Keratinocyte (primary cell): ENCODE data around the gene TMA16. TPM values are rescaled to one million over a fixed set of nuclear protein-coding genes. Genes with fewer than 3 reads are reported as not detected.

Experiments used
- DNase-seq: peaks from one replicate; pipeline ENCODE4 v3.0.0-alpha.2; 2011; ENCODE audit warnings: low read depth, missing footprints, low spot score
- FAIRE-seq: peaks from 2 replicates; lab custom pipeline; 2011; peaks lifted over from hg19 to GRCh38; lab: Jason Lieb, UNC
- H2AFZ ChIP-seq: 2 replicates; pipeline ENCODE4 v1.6.0; 2012; ENCODE audit warnings: low read length, control low read depth, inconsistent platforms; ENCODE audit not compliant: control insufficient read depth
- H3K27ac ChIP-seq: 2 replicates; pipeline ENCODE4 v1.5.1; 2011; ENCODE audit warnings: low read length; ENCODE audit not compliant: control insufficient read depth, insufficient read depth
- H3K27me3 ChIP-seq: 3 replicates; pipeline ENCODE4 v1.6.0; 2011; ENCODE audit warnings: low read length; ENCODE audit not compliant: control insufficient read depth, insufficient read depth; ENCODE audit errors: extremely low read depth
- H3K36me3 ChIP-seq, 2 experiments: 2 replicates in 1 of 2; 3 replicates in 1 of 2; pipeline ENCODE4 v1.5.1; 2011; ENCODE audit warnings: low read length in 2 of 2, mild to moderate bottlenecking in 1 of 2; ENCODE audit not compliant: control insufficient read depth in 2 of 2, insufficient read depth in 2 of 2; ENCODE audit errors: extremely low read depth in 1 of 2
- H3K4me1 ChIP-seq: 3 replicates; pipeline ENCODE4 v1.5.1; 2011; ENCODE audit warnings: low read length; ENCODE audit not compliant: control insufficient read depth, insufficient read depth; ENCODE audit errors: extremely low read depth
- H3K4me2 ChIP-seq: 3 replicates; pipeline ENCODE4 v1.6.0; 2011; ENCODE audit warnings: low read depth, low read length; ENCODE audit not compliant: control insufficient read depth, insufficient read depth; ENCODE audit errors: extremely low read depth
- H3K4me3 ChIP-seq, 3 experiments: fragments of 200-600 bp in 1 of 3; sonication (generic) in 1 of 3; 2 replicates in 2 of 3; 3 replicates in 1 of 3; pipeline ENCODE4 v1.5.1; 2011 to 2016; ENCODE audit warnings: low read length in 3 of 3, mild to moderate bottlenecking in 3 of 3, control low read depth in 2 of 3, inconsistent platforms in 1 of 3, low read depth in 1 of 3, mixed read lengths in 1 of 3, mixed run types in 1 of 3, moderate library complexity in 1 of 3; ENCODE audit not compliant: control insufficient read depth in 2 of 3, insufficient read depth in 2 of 3; ENCODE audit errors: extremely low read depth in 1 of 3
- H3K79me2 ChIP-seq: 2 replicates; pipeline ENCODE4 v1.6.0; 2012; ENCODE audit warnings: low read length; ENCODE audit not compliant: control insufficient read depth, insufficient read depth
- H3K9ac ChIP-seq: 3 replicates; pipeline ENCODE4 v1.6.0; 2011; ENCODE audit warnings: low read length; ENCODE audit not compliant: control insufficient read depth, insufficient read depth; ENCODE audit errors: extremely low read depth
- H3K9me1 ChIP-seq: 3 replicates; pipeline ENCODE4 v1.6.0; 2011; ENCODE audit warnings: low read length; ENCODE audit not compliant: control insufficient read depth, insufficient read depth; ENCODE audit errors: extremely low read depth
- H3K9me3 ChIP-seq: 2 replicates; pipeline ENCODE4 v1.5.1; 2012; ENCODE audit warnings: low read depth, low read length; ENCODE audit not compliant: control insufficient read depth
- H4K20me1 ChIP-seq: 3 replicates; pipeline ENCODE4 v1.6.0; 2011; ENCODE audit warnings: low read length; ENCODE audit not compliant: control insufficient read depth, insufficient read depth; ENCODE audit errors: extremely low read depth
- CTCF ChIP-seq, 3 experiments: IDR thresholded peaks in 1 of 3; conservative IDR thresholded peaks in 1 of 3; optimal IDR thresholded peaks in 1 of 3; 2 replicates in 2 of 3; 3 replicates in 1 of 3; pipeline versions ENCODE3 to v1.5.1; 2011; ENCODE audit warnings: low read length in 3 of 3, mild to moderate bottlenecking in 3 of 3, moderate library complexity in 2 of 3, control low read depth in 1 of 3, inconsistent platforms in 1 of 3; ENCODE audit not compliant: insufficient read depth in 2 of 3; ENCODE audit errors: extremely low read depth in 1 of 3
- EZH2 ChIP-seq: IDR thresholded peaks from one replicate; pipeline ENCODE4 v1.6.1; 2012; ENCODE audit warnings: inconsistent platforms, mild to moderate bottlenecking, low read length, moderate library complexity
- dilution Hi-C: fragments of 300-500 bp; cut with MboI; formaldehyde crosslinking; loops from one replicate; pipeline ENCODE4 v1.7.0; 2020; ENCODE audit warnings: low sequenced_read_pairs; ENCODE audit not compliant: extremely low pct_ligation_motif_present
- polyA plus RNA-seq, 5 experiments: library from polyadenylated mRNA; depleted of rRNA in 3 of 5; stranded (reverse) in 3 of 5; stranded (forward) in 1 of 5; unstranded in 1 of 5; fragments of >200 nt; gene quantifications; 1 replicate in 1 of 5; 2 replicates in 3 of 5; 3 replicates in 1 of 5; pipeline versions ENCODE4 v1.2.1 to v1.2.3, GENCODE V29; 2011 to 2012; ENCODE audit warnings: missing spikeins in 2 of 5, low read depth in 1 of 5, low replicate concordance in 1 of 5

The TMA16 gene
- polyA plus RNA-seq, 1 donor (not counting 4 experiments of a cell fraction or from before 2014, with no cell fraction given) = 21.3 TPM

- H3K27ac ChIP-seq = no peak overlapping the region
- no peak overlapping the region for H3K4me3 ChIP-seq
- no peak overlapping the region for H3K9ac ChIP-seq
- no peaks in the 10 kb centered on the region for H3K4me1 ChIP-seq
- H3K27me3 ChIP-seq = no peaks in the 10 kb centered on the region
- dilution Hi-C loops = no loop called here
- DNase-seq = no peak
- FAIRE-seq = no peak
- no peaks in the 10 kb centered on the region for H3K79me2 ChIP-seq
- H3K9me3 ChIP-seq = no peaks in the 10 kb centered on the region
- H3K4me2 ChIP-seq = no peak overlapping the region
- no peaks in the 10 kb centered on the region for H3K9me1 ChIP-seq
- no peaks in the 10 kb centered on the region for H3K36me3 ChIP-seq
- no peaks in the 10 kb centered on the region for H4K20me1 ChIP-seq
- H2AFZ ChIP-seq = no peak overlapping the region
- no peak for TF ChIP-seq CTCF (optimal IDR thresholded peaks at IDR 0.05 in 1 of 3, IDR thresholded peaks at IDR 0.05 in 1 of 3, conservative IDR thresholded peaks at IDR 0.05 in 1 of 3; ENCODE audit: extremely low read depth in 1 of 3, insufficient read depth in 2 of 3, low read length in 3 of 3)
- TF ChIP-seq EZH2 = no peak
These were observed 21.4 kb upstream of the TMA16 start for GRCh38 chr4:163473130-163473529.

GRCh38 chr4:163473576-163473975 lies 20.9 kb upstream of the TMA16 start, which contains the start of gene TKTL2:
TKTL2 (minus strand) TSS chr4:163473754; CDS start chr4:163473734, 20 bp downstream.
- TF ChIP-seq CTCF (optimal IDR thresholded peaks at IDR 0.05 in 1 of 3, IDR thresholded peaks at IDR 0.05 in 1 of 3, conservative IDR thresholded peaks at IDR 0.05 in 1 of 3; ENCODE audit: extremely low read depth in 1 of 3, insufficient read depth in 2 of 3, low read length in 3 of 3) = no peak
- no peak for TF ChIP-seq EZH2
- dilution Hi-C loops = no loop called here
- H3K4me2 ChIP-seq = no peak within 1 kb of the TSS
- H3K36me3 ChIP-seq = no peaks in the 10 kb centered on the region
- H3K79me2 ChIP-seq = no peaks in the 10 kb centered on the region
- FAIRE-seq (no peak), DNase-seq (no peak)
- H3K27me3 ChIP-seq = no peaks in the 10 kb centered on the region
- no peaks in the 10 kb centered on the region for H3K4me1 ChIP-seq
- H3K9me1 ChIP-seq = no peaks in the 10 kb centered on the region
- no peak within 1 kb of the TSS for H3K27ac ChIP-seq
- no peak within 1 kb of the TSS for H2AFZ ChIP-seq
- no peak within 1 kb of the TSS for H3K4me3 ChIP-seq
- no peaks in the 10 kb centered on the region for H4K20me1 ChIP-seq
- no peak within 1 kb of the TSS for H3K9ac ChIP-seq
- H3K9me3 ChIP-seq = no peaks in the 10 kb centered on the region
